ENCODE measurements around the gene GMEB2.
A peak's percentile ranks its signal among the peaks of the same experiment; 100 is the strongest.
"Not testable (repeated sequence)": the region's sequence is repeated elsewhere in the genome, so short reads cannot be mapped to it uniquely, and the experiment has no call there.

Gene GMEB2

DNA sequence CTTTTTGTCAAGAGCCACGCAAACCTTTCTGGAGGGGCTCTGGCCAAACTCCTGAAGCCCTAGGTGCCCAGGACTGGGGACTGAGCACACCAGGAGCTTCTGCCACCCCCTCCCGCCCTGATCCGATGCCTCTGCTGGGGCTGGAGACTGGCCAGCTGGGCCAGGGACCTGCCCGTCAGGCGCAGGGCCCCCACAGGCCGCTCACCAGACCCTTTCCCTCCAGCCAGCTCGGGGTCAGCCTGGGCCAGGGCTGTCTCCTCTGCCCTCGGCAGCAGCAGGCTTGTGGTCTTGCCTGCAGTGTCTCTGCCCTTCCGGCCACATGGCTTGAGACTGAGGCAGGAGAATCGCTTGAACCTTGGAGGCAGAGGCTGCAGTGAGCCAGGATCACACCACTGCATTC is 45.8 kb upstream of the GMEB2 start:
- no peak overlapping the region for H4K91ac ChIP-seq (ENCODE audit: low read depth, low read length, poor library complexity)
- H2BK5ac ChIP-seq (ENCODE audit: low read length), result no peak overlapping the region
- H3K4me3 ChIP-seq (ENCODE audit: low read length in 2 of 2), result no peak overlapping the region
- H3K4me1 ChIP-seq (ENCODE audit: control insufficient read depth in 2 of 2, insufficient read depth in 1 of 2, low read depth in 1 of 2, low read length in 2 of 2), result no peaks in the 10 kb centered on the region
- H3K9ac ChIP-seq (ENCODE audit: low read depth, low read length, poor library complexity), result peak overlapping the region; percentile 60
- no peak overlapping the region for H4K8ac ChIP-seq (ENCODE audit: low read depth, low read length)
- H2BK12ac ChIP-seq (ENCODE audit: low read length), result no peak overlapping the region
- no CpG with 5 or more reads among the region's 10 CpGs for WGBS, 2 donors (ENCODE audit: extremely low coverage in 2 of 2, insufficient read length in 2 of 2, insufficient replicate concordance in 1 of 2)
- no peak overlapping the region for H3K27ac ChIP-seq (replicated peaks; ENCODE audit: low read length)
- no peak overlapping the region for H3K14ac ChIP-seq (ENCODE audit: low read length)
- H3K79me1 ChIP-seq (ENCODE audit: low read depth, low read length), result peaks cover 3% of the 10 kb centered on the region
- no peaks in the 10 kb centered on the region for H3K27me3 ChIP-seq (ENCODE audit: control insufficient read depth in 3 of 3, insufficient read depth in 3 of 3, low read depth in 1 of 3, low read length in 3 of 3)
- H3K23ac ChIP-seq (ENCODE audit: low read depth, low read length, poor library complexity), result peak overlapping the region; percentile 73
- H3K4ac ChIP-seq (ENCODE audit: low read length), result no peak overlapping the region
- no peak overlapping the region for H3K4me2 ChIP-seq (ENCODE audit: insufficient read depth, low read length, poor library complexity, severe bottlenecking)
- H2AFZ ChIP-seq (ENCODE audit: low read length), result no peak overlapping the region
- no peak for DNase-seq (ENCODE audit: low spot score)
- no peak overlapping the region for H2BK120ac ChIP-seq (ENCODE audit: low read depth, low read length)
- H2BK15ac ChIP-seq (ENCODE audit: low read length), result no peak overlapping the region
- no peak overlapping the region for H3K18ac ChIP-seq (ENCODE audit: low read length)
- H3K9me3 ChIP-seq (replicated peaks in 1 of 2; ENCODE audit: control insufficient read depth in 2 of 2, insufficient read depth in 1 of 2, low read depth in 1 of 2, low read length in 2 of 2), result no peaks in the 10 kb centered on the region
- no peak overlapping the region for H2AK5ac ChIP-seq (ENCODE audit: low read depth, low read length)
- H3K36me3 ChIP-seq (replicated peaks in 1 of 2; ENCODE audit: control insufficient read depth in 2 of 2, insufficient read depth in 2 of 2, low read length in 2 of 2), result peaks cover 6 to 71% of the 10 kb centered on the region in 2 donors

DNA sequence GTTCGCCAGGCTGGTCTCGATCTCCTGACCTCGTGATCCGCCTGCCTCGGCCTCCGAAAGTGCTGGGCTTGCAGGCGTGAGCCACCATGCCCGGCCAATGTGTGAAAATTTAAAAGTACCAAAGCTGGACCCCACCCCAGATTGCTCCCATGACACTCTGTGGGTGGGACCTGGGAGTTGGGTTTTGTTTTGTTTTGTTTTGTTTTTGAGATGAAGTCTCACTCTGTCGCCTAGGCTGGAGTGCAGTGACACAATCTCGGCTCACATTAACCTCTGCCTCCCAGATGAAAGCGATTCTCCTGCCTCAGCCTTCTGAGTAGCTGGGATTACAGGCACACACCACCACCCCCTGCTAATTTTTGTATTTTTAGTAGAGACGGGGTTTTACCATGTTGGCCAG is 44.8 kb upstream of the GMEB2 start:
- H3K79me1 ChIP-seq (ENCODE audit: low read depth, low read length); H3K14ac ChIP-seq (ENCODE audit: low read length); H3K27me3 ChIP-seq (ENCODE audit: control insufficient read depth in 3 of 3, insufficient read depth in 3 of 3, low read depth in 1 of 3, low read length in 3 of 3); H2AK5ac ChIP-seq (ENCODE audit: low read depth, low read length); H4K8ac ChIP-seq (ENCODE audit: low read depth, low read length); H3K9ac ChIP-seq (ENCODE audit: low read depth, low read length, poor library complexity); H3K4ac ChIP-seq (ENCODE audit: low read length); H2BK120ac ChIP-seq (ENCODE audit: low read depth, low read length); H2AFZ ChIP-seq (ENCODE audit: low read length); H2BK15ac ChIP-seq (ENCODE audit: low read length); H3K9me3 ChIP-seq (replicated peaks in 1 of 2; ENCODE audit: control insufficient read depth in 2 of 2, insufficient read depth in 1 of 2, low read depth in 1 of 2, low read length in 2 of 2); H3K4me3 ChIP-seq (ENCODE audit: low read length in 2 of 2); H3K4me1 ChIP-seq (ENCODE audit: control insufficient read depth in 2 of 2, insufficient read depth in 1 of 2, low read depth in 1 of 2, low read length in 2 of 2); DNase-seq (ENCODE audit: low spot score); H2BK12ac ChIP-seq (ENCODE audit: low read length); H2BK5ac ChIP-seq (ENCODE audit: low read length); H3K27ac ChIP-seq (replicated peaks; ENCODE audit: low read length); H3K18ac ChIP-seq (ENCODE audit: low read length); H3K23ac ChIP-seq (ENCODE audit: low read depth, low read length, poor library complexity); H3K4me2 ChIP-seq (ENCODE audit: insufficient read depth, low read length, poor library complexity, severe bottlenecking); H4K91ac ChIP-seq (ENCODE audit: low read depth, low read length, poor library complexity): not testable (repeated sequence)
- no CpG with 5 or more reads among the region's 12 CpGs for whole genome bisulfite sequencing, 2 donors (ENCODE audit: extremely low coverage in 2 of 2, insufficient read length in 2 of 2, insufficient replicate concordance in 1 of 2)
- H3K36me3 ChIP-seq (replicated peaks in 1 of 2; ENCODE audit: control insufficient read depth in 2 of 2, insufficient read depth in 2 of 2, low read length in 2 of 2), result peaks cover 8 to 72% of the 10 kb centered on the region in 2 donors

DNA sequence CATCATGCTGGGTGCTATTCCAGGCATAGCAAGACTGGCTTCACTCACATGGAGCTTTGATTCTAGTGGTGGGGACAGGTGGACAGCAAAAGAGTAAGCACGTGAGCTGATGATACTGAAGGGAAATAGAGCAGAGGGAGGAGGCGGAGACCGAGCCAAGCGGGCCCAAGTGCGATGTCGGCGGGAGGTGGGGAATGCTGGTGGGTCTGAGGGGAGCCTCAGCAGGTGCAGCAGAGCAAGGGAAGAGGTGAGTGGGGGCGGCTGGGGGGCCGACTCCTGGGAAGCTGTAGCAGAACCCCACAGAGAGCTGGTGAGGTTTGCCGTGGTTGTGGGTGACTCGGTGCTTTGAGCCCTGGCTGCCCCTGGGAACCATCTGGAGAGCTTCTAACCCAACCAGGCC is 41.5 kb upstream of the GMEB2 start:
- H3K18ac ChIP-seq (ENCODE audit: low read length), result no peak overlapping the region
- no peak overlapping the region for H2BK15ac ChIP-seq (ENCODE audit: low read length)
- no peak overlapping the region for H3K23ac ChIP-seq (ENCODE audit: low read depth, low read length, poor library complexity)
- peaks cover 6% of the 10 kb centered on the region for H3K79me1 ChIP-seq (ENCODE audit: low read depth, low read length)
- no peak overlapping the region for H3K4me2 ChIP-seq (ENCODE audit: insufficient read depth, low read length, poor library complexity, severe bottlenecking)
- no peak overlapping the region for H3K9ac ChIP-seq (ENCODE audit: low read depth, low read length, poor library complexity)
- H3K14ac ChIP-seq (ENCODE audit: low read length), result no peak overlapping the region
- H3K36me3 ChIP-seq (replicated peaks in 1 of 2; ENCODE audit: control insufficient read depth in 2 of 2, insufficient read depth in 2 of 2, low read length in 2 of 2), result peaks cover 8 to 76% of the 10 kb centered on the region in 2 donors
- no peak overlapping the region for H3K27ac ChIP-seq (replicated peaks; ENCODE audit: low read length)
- no peaks in the 10 kb centered on the region for H3K27me3 ChIP-seq (ENCODE audit: control insufficient read depth in 3 of 3, insufficient read depth in 3 of 3, low read depth in 1 of 3, low read length in 3 of 3)
- H4K91ac ChIP-seq (ENCODE audit: low read depth, low read length, poor library complexity), result no peak overlapping the region
- no peak overlapping the region for H2BK12ac ChIP-seq (ENCODE audit: low read length)
- no peak overlapping the region for H2BK5ac ChIP-seq (ENCODE audit: low read length)
- peaks cover 0 to 11% of the 10 kb centered on the region in 2 donors for H3K4me1 ChIP-seq (ENCODE audit: control insufficient read depth in 2 of 2, insufficient read depth in 1 of 2, low read depth in 1 of 2, low read length in 2 of 2)
- no CpG with 5 or more reads among the region's 11 CpGs for WGBS, 2 donors (ENCODE audit: extremely low coverage in 2 of 2, insufficient read length in 2 of 2, insufficient replicate concordance in 1 of 2)
- H2BK120ac ChIP-seq (ENCODE audit: low read depth, low read length), result no peak overlapping the region
- H2AFZ ChIP-seq (ENCODE audit: low read length), result no peak overlapping the region
- H3K4ac ChIP-seq (ENCODE audit: low read length), result no peak overlapping the region
- H4K8ac ChIP-seq (ENCODE audit: low read depth, low read length), result no peak overlapping the region
- H3K4me3 ChIP-seq (ENCODE audit: low read length in 2 of 2), result no peak overlapping the region
- DNase-seq (ENCODE audit: low spot score), result no peak
- H2AK5ac ChIP-seq (ENCODE audit: low read depth, low read length), result no peak overlapping the region
- H3K9me3 ChIP-seq (replicated peaks in 1 of 2; ENCODE audit: control insufficient read depth in 2 of 2, insufficient read depth in 1 of 2, low read depth in 1 of 2, low read length in 2 of 2), result peaks cover 0 to 1% of the 10 kb centered on the region in 2 donors

DNA sequence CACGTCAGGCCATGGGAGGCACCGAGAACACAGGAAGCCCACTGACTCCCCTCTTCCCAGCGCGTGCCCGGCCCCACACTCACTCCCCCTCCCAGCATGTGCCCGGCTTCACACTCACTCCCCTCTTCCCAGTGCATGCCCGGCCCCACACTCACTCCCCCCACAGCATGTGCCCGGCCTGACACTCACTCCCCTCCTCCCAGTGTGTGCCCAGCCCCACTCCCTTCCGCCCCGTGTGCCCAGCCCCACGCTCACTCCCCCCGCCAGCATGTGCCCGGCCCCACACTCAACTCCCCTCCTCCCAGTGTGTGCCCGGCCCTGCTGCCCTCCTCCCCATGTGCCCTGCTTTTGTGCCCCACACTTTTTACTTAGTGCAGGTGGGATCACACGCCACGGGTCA is 41.0 kb upstream of the GMEB2 start:
- H4K91ac ChIP-seq (ENCODE audit: low read depth, low read length, poor library complexity), result no peak overlapping the region
- no peak overlapping the region for H2AFZ ChIP-seq (ENCODE audit: low read length)
- no peak overlapping the region for H3K4me3 ChIP-seq (ENCODE audit: low read length in 2 of 2)
- H3K9ac ChIP-seq (ENCODE audit: low read depth, low read length, poor library complexity), result no peak overlapping the region
- H3K14ac ChIP-seq (ENCODE audit: low read length), result no peak overlapping the region
- no peak overlapping the region for H3K4ac ChIP-seq (ENCODE audit: low read length)
- no peaks in the 10 kb centered on the region for H3K27me3 ChIP-seq (ENCODE audit: control insufficient read depth in 3 of 3, insufficient read depth in 3 of 3, low read depth in 1 of 3, low read length in 3 of 3)
- DNase-seq (ENCODE audit: low spot score), result no peak
- no peak overlapping the region for H2BK5ac ChIP-seq (ENCODE audit: low read length)
- peaks cover 0 to 11% of the 10 kb centered on the region in 2 donors for H3K4me1 ChIP-seq (ENCODE audit: control insufficient read depth in 2 of 2, insufficient read depth in 1 of 2, low read depth in 1 of 2, low read length in 2 of 2)
- H2BK15ac ChIP-seq (ENCODE audit: low read length), result no peak overlapping the region
- peaks cover 8 to 80% of the 10 kb centered on the region in 2 donors for H3K36me3 ChIP-seq (replicated peaks in 1 of 2; ENCODE audit: control insufficient read depth in 2 of 2, insufficient read depth in 2 of 2, low read length in 2 of 2)
- H3K18ac ChIP-seq (ENCODE audit: low read length), result no peak overlapping the region
- peaks cover 6% of the 10 kb centered on the region for H3K79me1 ChIP-seq (ENCODE audit: low read depth, low read length)
- no peak overlapping the region for H4K8ac ChIP-seq (ENCODE audit: low read depth, low read length)
- H2BK12ac ChIP-seq (ENCODE audit: low read length), result no peak overlapping the region
- H3K23ac ChIP-seq (ENCODE audit: low read depth, low read length, poor library complexity), result no peak overlapping the region
- H3K9me3 ChIP-seq (replicated peaks in 1 of 2; ENCODE audit: control insufficient read depth in 2 of 2, insufficient read depth in 1 of 2, low read depth in 1 of 2, low read length in 2 of 2), result peaks cover 0 to 1% of the 10 kb centered on the region in 2 donors
- H3K4me2 ChIP-seq (ENCODE audit: insufficient read depth, low read length, poor library complexity, severe bottlenecking), result no peak overlapping the region
- no peak overlapping the region for H2AK5ac ChIP-seq (ENCODE audit: low read depth, low read length)
- H3K27ac ChIP-seq (replicated peaks; ENCODE audit: low read length), result no peak overlapping the region
- H2BK120ac ChIP-seq (ENCODE audit: low read depth, low read length), result no peak overlapping the region
- WGBS, 2 donors (ENCODE audit: extremely low coverage in 2 of 2, insufficient read length in 2 of 2, insufficient replicate concordance in 1 of 2), result no CpG with 5 or more reads among the region's 16 CpGs

Measured in neuronal stem cell (in vitro differentiated cells).